Keratinocyte (primary cell): Measurements from ENCODE around the gene ZNF202. TPM values are rescaled to one million over a fixed set of nuclear protein-coding genes. Genes with fewer than 3 reads are reported as not detected.

Experiments used
- DNase-seq: peaks from one replicate; pipeline ENCODE4 v3.0.0-alpha.2; 2011; ENCODE audit warnings: low read depth, missing footprints, low spot score
- FAIRE-seq: peaks from 2 replicates; lab custom pipeline; 2011; peaks lifted over from hg19 to GRCh38; lab: Jason Lieb, UNC
- H2AFZ ChIP-seq: 2 replicates; pipeline ENCODE4 v1.6.0; 2012; ENCODE audit warnings: low read length, control low read depth, inconsistent platforms; ENCODE audit not compliant: control insufficient read depth
- H3K27ac ChIP-seq: 2 replicates; pipeline ENCODE4 v1.5.1; 2011; ENCODE audit warnings: low read length; ENCODE audit not compliant: control insufficient read depth, insufficient read depth
- H3K27me3 ChIP-seq: 3 replicates; pipeline ENCODE4 v1.6.0; 2011; ENCODE audit warnings: low read length; ENCODE audit not compliant: control insufficient read depth, insufficient read depth; ENCODE audit errors: extremely low read depth
- H3K36me3 ChIP-seq, 2 experiments: 2 replicates in 1 of 2; 3 replicates in 1 of 2; pipeline ENCODE4 v1.5.1; 2011; ENCODE audit warnings: low read length in 2 of 2, mild to moderate bottlenecking in 1 of 2; ENCODE audit not compliant: control insufficient read depth in 2 of 2, insufficient read depth in 2 of 2; ENCODE audit errors: extremely low read depth in 1 of 2
- H3K4me1 ChIP-seq: 3 replicates; pipeline ENCODE4 v1.5.1; 2011; ENCODE audit warnings: low read length; ENCODE audit not compliant: control insufficient read depth, insufficient read depth; ENCODE audit errors: extremely low read depth
- H3K4me2 ChIP-seq: 3 replicates; pipeline ENCODE4 v1.6.0; 2011; ENCODE audit warnings: low read depth, low read length; ENCODE audit not compliant: control insufficient read depth, insufficient read depth; ENCODE audit errors: extremely low read depth
- H3K4me3 ChIP-seq, 3 experiments: fragments of 200-600 bp in 1 of 3; sonication (generic) in 1 of 3; 2 replicates in 2 of 3; 3 replicates in 1 of 3; pipeline ENCODE4 v1.5.1; 2011 to 2016; ENCODE audit warnings: low read length in 3 of 3, mild to moderate bottlenecking in 3 of 3, control low read depth in 2 of 3, inconsistent platforms in 1 of 3, low read depth in 1 of 3, mixed read lengths in 1 of 3, mixed run types in 1 of 3, moderate library complexity in 1 of 3; ENCODE audit not compliant: control insufficient read depth in 2 of 3, insufficient read depth in 2 of 3; ENCODE audit errors: extremely low read depth in 1 of 3
- H3K79me2 ChIP-seq: 2 replicates; pipeline ENCODE4 v1.6.0; 2012; ENCODE audit warnings: low read length; ENCODE audit not compliant: control insufficient read depth, insufficient read depth
- H3K9ac ChIP-seq: 3 replicates; pipeline ENCODE4 v1.6.0; 2011; ENCODE audit warnings: low read length; ENCODE audit not compliant: control insufficient read depth, insufficient read depth; ENCODE audit errors: extremely low read depth
- H3K9me1 ChIP-seq: 3 replicates; pipeline ENCODE4 v1.6.0; 2011; ENCODE audit warnings: low read length; ENCODE audit not compliant: control insufficient read depth, insufficient read depth; ENCODE audit errors: extremely low read depth
- H3K9me3 ChIP-seq: 2 replicates; pipeline ENCODE4 v1.5.1; 2012; ENCODE audit warnings: low read depth, low read length; ENCODE audit not compliant: control insufficient read depth
- H4K20me1 ChIP-seq: 3 replicates; pipeline ENCODE4 v1.6.0; 2011; ENCODE audit warnings: low read length; ENCODE audit not compliant: control insufficient read depth, insufficient read depth; ENCODE audit errors: extremely low read depth
- EZH2 ChIP-seq: IDR thresholded peaks from one replicate; pipeline ENCODE4 v1.6.1; 2012; ENCODE audit warnings: inconsistent platforms, mild to moderate bottlenecking, low read length, moderate library complexity
- dilution Hi-C: fragments of 300-500 bp; cut with MboI; formaldehyde crosslinking; loops from one replicate; pipeline ENCODE4 v1.7.0; 2020; ENCODE audit warnings: low sequenced_read_pairs; ENCODE audit not compliant: extremely low pct_ligation_motif_present
- polyA plus RNA-seq, 5 experiments: library from polyadenylated mRNA; depleted of rRNA in 3 of 5; stranded (reverse) in 3 of 5; stranded (forward) in 1 of 5; unstranded in 1 of 5; fragments of >200 nt; gene quantifications; 1 replicate in 1 of 5; 2 replicates in 3 of 5; 3 replicates in 1 of 5; pipeline versions ENCODE4 v1.2.1 to v1.2.3, GENCODE V29; 2011 to 2012; ENCODE audit warnings: missing spikeins in 2 of 5, low read depth in 1 of 5, low replicate concordance in 1 of 5
- TF ChIP-seq, protein P1 (sequence below), 3 experiments: IDR thresholded peaks in 1 of 3; conservative IDR thresholded peaks in 1 of 3; optimal IDR thresholded peaks in 1 of 3; 2 replicates in 2 of 3; 3 replicates in 1 of 3; pipeline versions ENCODE3 to v1.5.1; 2011; ENCODE audit warnings: low read length in 3 of 3, mild to moderate bottlenecking in 3 of 3, moderate library complexity in 2 of 3, control low read depth in 1 of 3, inconsistent platforms in 1 of 3; ENCODE audit not compliant: insufficient read depth in 2 of 3; ENCODE audit errors: extremely low read depth in 1 of 3

ZNF202 gene
- polyA plus RNA-seq, 1 donor (not counting 4 experiments of a cell fraction or from before 2014, with no cell fraction given) = 11.4 TPM

DNA sequence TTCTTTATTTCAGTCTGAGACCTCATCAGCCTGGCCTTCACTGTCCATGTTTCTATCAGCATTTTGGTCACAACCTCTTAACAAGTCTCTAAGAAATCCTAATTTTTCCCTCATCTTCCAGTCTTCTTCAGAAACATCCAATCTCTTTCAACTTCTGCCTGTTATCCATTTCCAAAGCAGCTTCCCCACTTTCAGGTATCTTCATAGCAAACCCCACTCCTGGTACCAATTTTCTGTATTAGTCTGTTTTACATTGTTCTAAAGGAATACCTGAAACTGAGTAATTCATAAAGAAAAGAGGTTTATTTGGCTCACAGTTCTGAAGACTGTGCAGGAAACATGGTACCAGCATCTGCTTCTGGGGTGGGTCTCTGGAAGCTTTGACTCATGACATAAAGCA lies 21.0 kb upstream of the ZNF202 start:
- H3K4me1 ChIP-seq = peaks cover 6% of the 10 kb centered on the region
- no peak overlapping the region for H3K4me3 ChIP-seq
- dilution Hi-C loops = no loop called here
- H3K9ac ChIP-seq = no peak overlapping the region
- H4K20me1 ChIP-seq = no peaks in the 10 kb centered on the region
- no peaks in the 10 kb centered on the region for H3K27me3 ChIP-seq
- no peak overlapping the region for H3K4me2 ChIP-seq
- FAIRE-seq (no peak), DNase-seq (no peak)
- H3K9me1 ChIP-seq = no peaks in the 10 kb centered on the region
- H2AFZ ChIP-seq = no peak overlapping the region
- no peak overlapping the region for H3K27ac ChIP-seq
- H3K9me3 ChIP-seq = no peaks in the 10 kb centered on the region
- TF ChIP-seq, protein P1, sequence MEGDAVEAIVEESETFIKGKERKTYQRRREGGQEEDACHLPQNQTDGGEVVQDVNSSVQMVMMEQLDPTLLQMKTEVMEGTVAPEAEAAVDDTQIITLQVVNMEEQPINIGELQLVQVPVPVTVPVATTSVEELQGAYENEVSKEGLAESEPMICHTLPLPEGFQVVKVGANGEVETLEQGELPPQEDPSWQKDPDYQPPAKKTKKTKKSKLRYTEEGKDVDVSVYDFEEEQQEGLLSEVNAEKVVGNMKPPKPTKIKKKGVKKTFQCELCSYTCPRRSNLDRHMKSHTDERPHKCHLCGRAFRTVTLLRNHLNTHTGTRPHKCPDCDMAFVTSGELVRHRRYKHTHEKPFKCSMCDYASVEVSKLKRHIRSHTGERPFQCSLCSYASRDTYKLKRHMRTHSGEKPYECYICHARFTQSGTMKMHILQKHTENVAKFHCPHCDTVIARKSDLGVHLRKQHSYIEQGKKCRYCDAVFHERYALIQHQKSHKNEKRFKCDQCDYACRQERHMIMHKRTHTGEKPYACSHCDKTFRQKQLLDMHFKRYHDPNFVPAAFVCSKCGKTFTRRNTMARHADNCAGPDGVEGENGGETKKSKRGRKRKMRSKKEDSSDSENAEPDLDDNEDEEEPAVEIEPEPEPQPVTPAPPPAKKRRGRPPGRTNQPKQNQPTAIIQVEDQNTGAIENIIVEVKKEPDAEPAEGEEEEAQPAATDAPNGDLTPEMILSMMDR (optimal IDR thresholded peaks at IDR 0.05 in 1 of 3, IDR thresholded peaks at IDR 0.05 in 1 of 3, conservative IDR thresholded peaks at IDR 0.05 in 1 of 3; ENCODE audit: extremely low read depth in 1 of 3, insufficient read depth in 2 of 3, low read length in 3 of 3) = no peak
- no peaks in the 10 kb centered on the region for H3K36me3 ChIP-seq
- no peaks in the 10 kb centered on the region for H3K79me2 ChIP-seq

DNA sequence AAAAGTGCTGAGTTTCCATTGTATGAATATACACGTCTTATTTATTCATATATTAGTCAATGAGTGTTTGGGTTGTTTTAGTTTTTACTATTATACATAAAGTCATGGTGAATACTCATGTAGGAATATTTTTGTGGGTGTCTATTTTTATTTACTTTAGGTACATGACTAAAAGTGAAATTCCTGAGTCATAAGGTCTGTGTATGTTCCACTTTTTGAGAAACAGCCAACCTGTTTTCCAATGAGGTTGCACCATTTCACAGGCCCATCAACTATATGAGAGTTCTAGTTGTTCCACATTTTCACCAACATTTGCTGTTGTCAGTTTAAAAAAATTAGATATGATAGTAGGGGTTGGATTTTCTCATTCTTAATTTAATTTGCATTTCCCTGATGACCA lies 19.4 kb upstream of the ZNF202 start:
- Histone ChIP-seq H3K36me3 (no peaks in the 10 kb centered on the region), H3K9me3 (no peaks in the 10 kb centered on the region), H3K4me3 (no peak overlapping the region), H3K27me3 (no peaks in the 10 kb centered on the region), H3K79me2 (no peaks in the 10 kb centered on the region), H3K27ac (no peak overlapping the region), H4K20me1 (no peaks in the 10 kb centered on the region), H3K4me1 (peaks cover 6% of the 10 kb centered on the region), H2AFZ (no peak overlapping the region), H3K9me1 (no peaks in the 10 kb centered on the region), H3K4me2 (no peak overlapping the region), H3K9ac (no peak overlapping the region)
- FAIRE-seq (no peak), DNase-seq (no peak)
- TF ChIP-seq EZH2 = no peak
- TF ChIP-seq, protein P1 (optimal IDR thresholded peaks at IDR 0.05 in 1 of 3, IDR thresholded peaks at IDR 0.05 in 1 of 3, conservative IDR thresholded peaks at IDR 0.05 in 1 of 3; ENCODE audit: extremely low read depth in 1 of 3, insufficient read depth in 2 of 3, low read length in 3 of 3) = no peak
- dilution Hi-C loops = no loop called here
